CD4-positive, alpha-beta T cell treated with Interleukin-17A for 1 hour (primary cell): ENCODE results near the gene SMIM23.

ENCODE experiments used
- DNase-seq: peaks from one replicate; pipeline ENCODE4 v3.0.0-alpha.2; 2020

Gene SMIM23

GRCh38 chr5:171785517-171785916 lies at the start of gene SMIM23:
Gene SMIM23, plus strand, starts transcription at chr5:171785817. Its CDS starts 55 bp downstream, at chr5:171785872.
- DNase-seq = no peak

- DNase-seq = no peak
Measured at GRCh38 chr5:171736976-171737891, 48.4 kb upstream of the SMIM23 start.

- no peak for DNase-seq
Measured at GRCh38 chr5:171738501-171738900, 47.1 kb upstream of the SMIM23 start.

- DNase-seq = no peak
Measured at GRCh38 chr5:171739271-171739670, 46.3 kb upstream of the SMIM23 start.

- DNase-seq = no peak
Measured at GRCh38 chr5:171743436-171744076, 42.1 kb upstream of the SMIM23 start.

- DNase-seq = no peak
Measured at GRCh38 chr5:171744264-171744663, 41.4 kb upstream of the SMIM23 start.

- DNase-seq = no peak
Measured at GRCh38 chr5:171744882-171745281, 40.7 kb upstream of the SMIM23 start.

GRCh38 chr5:171745602-171746001 lies 40.0 kb upstream of the SMIM23 start:
- DNase-seq = no peak

- no peak for DNase-seq
Measured at GRCh38 chr5:171747061-171747859, 38.4 kb upstream of the SMIM23 start.

- DNase-seq = no peak
Measured at GRCh38 chr5:171748720-171749119, 36.9 kb upstream of the SMIM23 start.

- no peak for DNase-seq
Measured at GRCh38 chr5:171749365-171749764, 36.3 kb upstream of the SMIM23 start.

- DNase-seq = no peak
Measured at GRCh38 chr5:171750311-171750788, 35.3 kb upstream of the SMIM23 start.

GRCh38 chr5:171755354-171755821 lies 30.2 kb upstream of the SMIM23 start:
- no peak for DNase-seq

GRCh38 chr5:171757853-171758535 lies 27.6 kb upstream of the SMIM23 start:
- DNase-seq = no peak

GRCh38 chr5:171759777-171760176 lies 25.8 kb upstream of the SMIM23 start:
- no peak for DNase-seq

- DNase-seq = no peak
Measured at GRCh38 chr5:171762021-171762608, 23.5 kb upstream of the SMIM23 start.

GRCh38 chr5:171762903-171763302 lies 22.7 kb upstream of the SMIM23 start:
- no peak for DNase-seq

- no peak for DNase-seq
Measured at GRCh38 chr5:171764265-171764664, 21.4 kb upstream of the SMIM23 start.

- no peak for DNase-seq
Measured at GRCh38 chr5:171766875-171767274, 18.7 kb upstream of the SMIM23 start.

- DNase-seq = no peak
Measured at GRCh38 chr5:171770153-171770552, 15.5 kb upstream of the SMIM23 start.

- DNase-seq = no peak
Measured at GRCh38 chr5:171771856-171772255, 13.8 kb upstream of the SMIM23 start.

GRCh38 chr5:171773106-171773505 lies 12.5 kb upstream of the SMIM23 start:
- DNase-seq = no peak
